ENCODE measurements around the gene VSIG10.

GRCh38 chr12:118103201-118103600 is 610 bp downstream of the VSIG10 start:
- TF ChIP-seq CTCF (IDR thresholded peaks at IDR 0.05; ENCODE audit: low read length) (no peak), EZH2phosphoT487 (IDR thresholded peaks at IDR 0.05; ENCODE audit: low read length) (no peak)
